Measurements from ENCODE around the gene FEV. TPM values are rescaled to one million over a fixed set of nuclear protein-coding genes. Genes with fewer than 3 reads are reported as not detected.

The FEV gene
- polyA plus RNA-seq, 3 donors from 2014 or later = not detected

DNA sequence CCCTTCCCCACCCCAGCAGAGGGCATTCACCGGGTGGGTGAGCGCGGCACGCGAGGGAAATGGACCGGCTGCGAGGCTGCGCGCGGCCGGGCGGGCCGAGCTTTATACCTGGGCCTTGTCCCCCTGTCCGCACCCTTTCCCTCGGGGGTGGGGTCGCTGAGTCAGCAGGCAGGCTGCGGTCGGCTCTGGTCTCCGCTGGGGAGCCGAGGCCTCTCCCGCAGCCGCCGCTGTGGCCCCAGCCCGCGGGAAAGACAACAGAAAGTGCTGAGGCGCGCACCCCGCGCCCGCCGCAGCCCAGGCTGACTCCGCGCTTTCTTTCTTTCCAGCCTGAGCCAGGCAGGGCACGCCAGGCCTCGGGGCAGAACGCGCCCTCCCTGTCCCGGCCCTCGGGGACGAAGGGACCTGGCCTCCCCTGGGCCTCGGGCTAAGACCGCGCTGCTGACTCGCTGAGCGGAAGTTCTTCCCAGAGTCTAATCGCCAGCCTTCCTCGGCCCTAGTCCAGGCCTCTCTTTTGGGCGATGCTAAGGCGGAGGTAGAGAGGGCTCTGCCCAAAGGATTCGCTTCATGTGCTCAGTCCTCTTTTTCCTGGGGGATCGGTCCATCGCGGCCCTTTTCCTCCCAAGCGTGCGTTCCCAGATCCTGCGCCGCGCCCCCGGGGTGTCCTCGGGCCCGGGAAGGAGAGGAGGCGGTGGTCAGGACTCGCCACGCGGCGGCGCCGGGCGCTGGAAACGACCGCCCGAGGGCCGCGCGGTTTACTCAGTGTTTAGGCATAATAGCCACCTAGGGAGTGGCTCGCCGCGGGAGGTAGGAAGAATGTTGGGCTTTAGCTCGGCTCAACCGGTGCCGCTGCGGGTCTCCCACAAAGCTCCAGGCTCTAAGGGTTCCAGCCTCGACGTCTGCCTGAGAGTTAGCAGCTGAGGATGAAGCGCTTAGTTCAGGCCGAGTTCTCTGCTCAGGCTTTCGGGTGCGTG lies 8.6 kb upstream of the FEV start, which contains the start of gene CRYBA2:
TSS of gene CRYBA2 (minus strand) at position 78 of the 971 bp plus-strand sequence. CDS start 246 bp downstream, outside the sequence.
- Mint-ChIP-seq H3K27ac (no peak within 1 kb of the TSS), H3K36me3 (no peaks in the 10 kb centered on the region), H3K4me3 (peak within 1 kb of the TSS in 1 of 5 donors; percentile 9), H3K4me1 (peaks cover 6 to 7% of the 10 kb centered on the region in 2 donors), H3K9me3 (peaks cover 0 to 3% (median 0%) of the 10 kb centered on the region in 6 donors), H3K27me3 (ENCODE audit: low read depth in 3 of 3) (peaks cover 19 to 31% (median 26%) of the 10 kb centered on the region in 3 donors)
- DNase-seq = no peak

DNA sequence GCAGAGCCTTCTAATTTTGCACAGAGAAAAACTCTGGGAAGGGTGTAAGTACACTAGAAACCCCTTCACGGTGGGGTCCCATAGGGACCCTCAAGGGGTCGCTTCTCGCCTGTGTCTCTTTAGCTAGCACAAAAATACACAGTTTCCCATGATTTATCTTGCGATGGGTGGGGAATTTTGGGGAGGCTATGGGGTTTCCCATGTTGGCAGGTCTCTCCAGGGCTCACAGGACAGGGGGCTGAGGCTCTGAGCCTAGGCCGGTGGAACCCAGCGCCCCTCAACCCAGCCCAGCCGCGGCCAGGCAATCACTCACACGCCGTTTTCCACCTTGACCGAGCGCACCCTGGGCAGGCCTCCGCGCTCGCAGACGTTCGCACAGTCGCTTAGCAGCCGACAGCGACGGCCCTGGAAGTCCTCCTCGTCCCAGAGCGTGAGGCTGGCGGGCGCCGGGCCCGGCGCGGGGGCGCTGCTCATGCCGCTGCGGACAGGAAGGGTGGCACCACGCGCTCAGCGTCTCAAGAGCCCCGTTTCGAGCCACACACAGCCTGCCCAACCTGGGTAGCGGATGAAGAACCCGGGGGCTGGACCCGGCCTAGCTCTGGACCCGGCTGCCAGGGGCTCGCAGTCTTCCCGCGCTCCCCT lies 7.8 kb upstream of the FEV start:
- H3K9me3 Mint-ChIP-seq = peaks cover 0 to 3% (median 0%) of the 10 kb centered on the region in 6 donors
- no peak overlapping the region for H3K27ac Mint-ChIP-seq
- H3K27me3 Mint-ChIP-seq (ENCODE audit: low read depth in 3 of 3) = peaks cover 16 to 29% (median 26%) of the 10 kb centered on the region in 3 donors
- no peaks in the 10 kb centered on the region for H3K36me3 Mint-ChIP-seq
- peaks cover 6 to 7% of the 10 kb centered on the region in 2 donors for H3K4me1 Mint-ChIP-seq
- no peak for DNase-seq
- peak overlapping the region in 1 of 5 donors; percentile 9 for H3K4me3 Mint-ChIP-seq

DNA sequence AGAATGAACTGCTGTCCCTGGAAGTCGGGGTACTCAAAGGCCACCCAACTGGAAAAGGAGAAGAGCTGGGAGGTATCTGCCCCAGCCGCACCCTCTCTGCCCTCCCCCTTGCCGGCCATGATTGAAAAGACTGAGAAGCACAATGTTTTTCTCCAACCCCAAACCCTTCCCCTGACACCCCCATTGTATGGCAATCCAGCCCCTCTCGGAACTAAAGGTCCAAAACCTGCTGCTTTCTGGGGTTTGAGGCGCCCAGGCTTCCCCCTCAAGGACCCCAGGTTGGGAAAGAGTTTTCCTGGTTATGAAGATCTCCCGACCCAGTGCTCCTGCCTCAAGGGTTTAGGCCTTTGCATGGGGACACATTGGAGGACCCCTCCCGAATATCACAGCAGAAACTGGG lies 7.2 kb upstream of the FEV start:
- peaks cover 0 to 3% (median 0%) of the 10 kb centered on the region in 6 donors for H3K9me3 Mint-ChIP-seq
- H3K4me1 Mint-ChIP-seq = peaks cover 6 to 7% of the 10 kb centered on the region in 2 donors
- DNase-seq = no peak
- H3K4me3 Mint-ChIP-seq = no peak overlapping the region
- no peak overlapping the region for H3K27ac Mint-ChIP-seq
- no peaks in the 10 kb centered on the region for H3K36me3 Mint-ChIP-seq
- peaks cover 17 to 28% (median 28%) of the 10 kb centered on the region in 3 donors for H3K27me3 Mint-ChIP-seq (ENCODE audit: low read depth in 3 of 3)

DNA sequence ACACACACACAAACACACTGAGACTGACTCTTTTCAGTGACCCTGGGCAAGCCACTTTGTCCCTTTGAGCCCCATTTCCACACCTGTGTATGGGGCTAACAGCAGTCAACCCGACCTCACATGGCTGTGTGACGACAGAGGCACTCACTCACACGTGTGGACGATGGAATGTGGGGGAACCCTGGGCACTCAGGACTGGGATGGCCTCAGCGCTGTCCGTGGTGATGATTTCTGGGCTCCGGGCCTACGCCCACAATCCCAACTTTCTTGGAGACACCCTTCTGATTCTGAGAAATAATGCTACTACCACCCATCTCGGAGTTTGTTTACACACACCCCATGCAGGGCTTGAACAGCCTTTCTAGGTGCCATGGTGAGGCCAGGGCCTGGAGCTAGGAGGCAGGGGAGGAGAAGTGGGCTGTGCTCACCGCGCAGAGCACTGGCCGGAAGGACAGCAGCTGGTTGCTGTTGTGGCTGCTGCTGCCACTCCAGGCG lies 6.7 kb upstream of the FEV start:
- no peak for DNase-seq
- Mint-ChIP-seq H3K36me3 (no peaks in the 10 kb centered on the region), H3K4me3 (peak overlapping the region in 1 of 5 donors; percentile 9), H3K27ac (no peak overlapping the region), H3K9me3 (peaks cover 0 to 3% (median 0%) of the 10 kb centered on the region in 6 donors), H3K27me3 (ENCODE audit: low read depth in 3 of 3) (peaks cover 18 to 27% (median 26%) of the 10 kb centered on the region in 3 donors), H3K4me1 (peaks cover 6 to 7% of the 10 kb centered on the region in 2 donors)

DNA sequence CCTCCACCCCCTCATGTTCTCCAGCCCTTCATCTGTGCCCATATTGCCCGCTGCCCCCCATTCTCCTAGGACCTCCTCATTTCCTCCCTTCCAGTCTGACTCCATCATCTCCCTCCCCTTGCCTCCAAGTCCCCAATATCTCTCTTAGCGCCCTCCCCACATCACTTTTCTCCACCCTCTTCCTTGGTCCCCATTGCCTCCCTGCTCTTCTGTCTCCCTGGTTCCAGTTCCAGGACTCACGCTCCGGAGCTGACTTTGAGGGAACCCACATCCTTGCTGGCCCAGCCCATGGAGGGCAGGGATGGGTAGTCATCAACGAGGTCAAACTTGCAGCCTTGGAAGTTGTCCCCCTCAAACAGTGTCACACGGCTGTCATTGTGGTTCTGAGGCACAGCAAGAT lies 5.6 kb upstream of the FEV start:
- Mint-ChIP-seq H3K4me3 (no peak overlapping the region), H3K9me3 (peaks cover 0 to 3% (median 0%) of the 10 kb centered on the region in 6 donors), H3K4me1 (peaks cover 3 to 4% of the 10 kb centered on the region in 2 donors), H3K27me3 (ENCODE audit: low read depth in 3 of 3) (peaks cover 24 to 26% (median 25%) of the 10 kb centered on the region in 3 donors), H3K36me3 (no peaks in the 10 kb centered on the region), H3K27ac (no peak overlapping the region)
- DNase-seq = no peak

DNA sequence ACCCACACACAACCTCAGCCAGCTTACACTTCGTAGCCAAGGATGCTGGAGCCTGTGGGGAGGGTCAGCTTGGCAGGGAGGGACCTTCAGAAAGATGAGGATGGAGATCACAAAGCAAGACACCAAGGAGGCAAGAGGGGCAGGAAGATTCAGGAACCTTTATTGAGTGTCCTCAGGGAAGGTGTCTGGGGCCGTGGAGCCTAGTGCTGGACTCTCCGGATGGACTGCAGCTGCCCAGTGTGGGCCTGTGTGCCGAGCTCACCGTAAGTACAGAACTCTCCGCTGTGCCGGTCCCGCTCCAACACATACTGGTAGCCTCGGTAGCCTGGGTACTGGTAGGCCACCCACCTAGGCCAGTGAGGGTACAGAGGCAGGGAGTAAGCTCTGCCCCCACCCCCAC lies 5.1 kb upstream of the FEV start:
- Mint-ChIP-seq H3K4me3 (no peak overlapping the region), H3K9me3 (peaks cover 0 to 3% (median 0%) of the 10 kb centered on the region in 6 donors), H3K36me3 (no peaks in the 10 kb centered on the region), H3K27ac (no peak overlapping the region), H3K4me1 (no peaks in the 10 kb centered on the region), H3K27me3 (ENCODE audit: low read depth in 3 of 3) (peaks cover 23 to 26% (median 24%) of the 10 kb centered on the region in 3 donors)
- no peak for DNase-seq

DNA sequence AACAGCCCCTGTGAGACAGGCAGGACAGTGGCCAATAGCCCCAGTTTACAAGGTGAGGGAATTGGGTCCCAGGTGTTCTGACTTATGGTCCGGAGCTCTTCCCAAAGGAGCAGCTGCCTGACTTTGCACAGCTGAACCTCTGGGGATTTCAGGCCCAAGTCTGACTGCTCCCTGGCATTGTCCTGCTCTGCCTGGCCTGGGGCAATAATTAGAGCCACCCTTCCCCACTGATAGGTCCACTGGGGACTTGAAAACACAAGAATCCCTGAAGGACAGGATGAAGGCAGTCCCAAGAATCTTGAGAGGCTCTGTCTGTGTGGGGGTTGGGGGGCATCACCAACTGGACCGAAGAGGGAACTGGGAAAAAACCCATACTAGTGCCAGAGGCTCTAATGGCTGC lies 3.7 kb upstream of the FEV start:
- Mint-ChIP-seq H3K27me3 (ENCODE audit: low read depth in 3 of 3) (peaks cover 23 to 32% (median 26%) of the 10 kb centered on the region in 3 donors), H3K4me3 (no peak overlapping the region), H3K9me3 (no peaks in the 10 kb centered on the region), H3K27ac (no peak overlapping the region), H3K36me3 (no peaks in the 10 kb centered on the region), H3K4me1 (no peaks in the 10 kb centered on the region)
- no peak for DNase-seq

DNA sequence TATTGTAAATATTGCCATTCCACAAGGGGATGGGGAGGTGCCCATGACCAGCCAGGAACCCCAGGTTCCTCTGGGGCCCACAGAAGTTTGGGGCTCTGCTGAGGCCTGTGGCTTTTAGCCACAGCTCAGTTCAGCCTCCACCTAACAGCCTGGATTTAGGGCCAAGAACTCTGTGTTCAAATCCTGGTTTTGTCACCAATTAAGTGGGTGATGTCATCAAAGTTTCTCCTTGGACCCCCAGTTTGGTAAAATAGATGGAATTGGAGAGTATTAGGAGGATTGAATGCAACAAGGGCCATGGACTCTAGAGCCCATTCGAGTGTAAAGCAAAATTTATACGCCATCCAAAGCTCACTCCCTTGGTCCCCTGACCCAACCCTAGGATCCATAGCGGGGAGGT lies 3.2 kb upstream of the FEV start:
- H3K4me1 Mint-ChIP-seq = peaks cover 0 to 2% of the 10 kb centered on the region in 2 donors
- H3K9me3 Mint-ChIP-seq = no peaks in the 10 kb centered on the region
- DNase-seq = no peak
- H3K36me3 Mint-ChIP-seq = no peaks in the 10 kb centered on the region
- H3K27ac Mint-ChIP-seq = no peak overlapping the region
- H3K4me3 Mint-ChIP-seq = no peak overlapping the region
- peaks cover 24 to 35% (median 26%) of the 10 kb centered on the region in 3 donors for H3K27me3 Mint-ChIP-seq (ENCODE audit: low read depth in 3 of 3)

DNA sequence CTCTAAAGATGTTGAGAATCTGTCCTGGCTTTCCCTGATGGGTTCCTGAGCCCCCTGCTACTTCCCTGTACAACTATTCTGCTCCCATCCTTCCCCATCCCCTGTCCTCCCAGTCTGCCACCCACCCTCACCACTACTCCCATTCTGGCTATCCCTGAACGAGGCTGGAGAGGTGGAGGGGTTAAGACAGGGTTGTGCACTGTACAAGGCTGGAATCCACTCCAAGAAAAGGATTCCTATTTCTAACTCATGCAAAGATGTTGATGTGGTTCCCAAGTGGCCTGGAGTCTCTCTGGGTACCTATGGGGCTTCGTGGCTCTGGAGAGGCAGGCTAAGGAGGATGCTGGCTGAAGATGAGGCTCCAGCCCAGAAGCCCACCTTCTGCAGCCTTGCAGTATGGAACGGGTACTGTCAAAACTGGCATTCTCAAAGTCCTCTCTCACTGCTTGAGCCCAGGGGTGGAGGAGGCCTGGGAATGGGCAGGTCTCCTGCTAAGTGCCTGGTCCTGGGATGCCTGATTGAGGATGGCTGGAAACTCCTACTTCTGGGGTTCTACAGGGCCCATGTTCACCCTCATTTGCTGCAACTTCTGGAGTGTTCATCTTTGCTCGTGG lies 1.3 kb upstream of the FEV start:
- Mint-ChIP-seq H3K9me3 (no peaks in the 10 kb centered on the region), H3K4me1 (peaks cover 2 to 6% of the 10 kb centered on the region in 2 donors), H3K4me3 (no peak overlapping the region), H3K27me3 (ENCODE audit: low read depth in 3 of 3) (peaks cover 21 to 38% (median 33%) of the 10 kb centered on the region in 3 donors), H3K27ac (no peak overlapping the region), H3K36me3 (no peaks in the 10 kb centered on the region)
- no peak for DNase-seq

DNA sequence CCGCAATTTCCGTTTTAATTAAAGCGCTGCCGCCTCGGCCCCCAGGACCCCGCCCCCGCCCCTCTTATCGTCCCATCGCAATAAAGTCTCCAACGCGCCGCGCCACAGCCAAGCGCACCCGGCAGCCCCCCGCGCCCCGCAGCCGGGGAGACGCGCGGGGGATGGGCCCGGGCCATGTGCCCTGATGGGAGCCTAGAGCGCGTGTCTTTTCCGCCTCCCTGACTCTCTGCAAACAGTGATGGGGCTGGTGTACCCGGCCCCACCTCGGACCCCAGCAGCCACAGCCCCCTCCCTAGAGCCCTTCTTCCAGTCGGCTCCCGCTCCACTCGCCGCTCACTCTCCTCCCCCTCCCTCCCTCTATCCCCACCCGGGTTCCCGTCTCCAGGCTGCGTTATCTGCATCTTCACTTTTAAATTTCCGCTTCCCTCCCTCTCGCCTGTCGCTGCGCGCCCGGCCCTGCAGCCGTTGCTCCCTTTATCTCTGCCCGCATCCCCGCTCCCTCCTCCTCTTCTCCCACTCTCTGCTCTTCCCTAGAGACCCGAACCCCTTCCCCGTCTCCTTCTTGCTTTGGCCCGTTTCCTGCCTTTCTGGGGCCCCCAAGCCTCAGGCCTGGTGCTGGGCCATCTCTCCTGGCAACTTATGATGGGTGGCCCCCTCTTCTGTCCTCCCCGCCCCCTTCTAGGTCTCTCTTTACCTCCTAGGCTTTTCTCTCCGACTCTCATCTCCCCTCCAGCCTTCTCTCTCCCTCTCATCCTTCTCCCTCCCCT lies 524 bp upstream of the FEV start:
- Mint-ChIP-seq H3K27ac (no peak overlapping the region), H3K9me3 (no peaks in the 10 kb centered on the region), H3K36me3 (no peaks in the 10 kb centered on the region), H3K4me3 (no peak overlapping the region), H3K4me1 (peaks cover 7 to 10% of the 10 kb centered on the region in 2 donors), H3K27me3 (ENCODE audit: low read depth in 3 of 3) (peaks cover 21 to 43% (median 32%) of the 10 kb centered on the region in 3 donors)
- no peak for DNase-seq

DNA sequence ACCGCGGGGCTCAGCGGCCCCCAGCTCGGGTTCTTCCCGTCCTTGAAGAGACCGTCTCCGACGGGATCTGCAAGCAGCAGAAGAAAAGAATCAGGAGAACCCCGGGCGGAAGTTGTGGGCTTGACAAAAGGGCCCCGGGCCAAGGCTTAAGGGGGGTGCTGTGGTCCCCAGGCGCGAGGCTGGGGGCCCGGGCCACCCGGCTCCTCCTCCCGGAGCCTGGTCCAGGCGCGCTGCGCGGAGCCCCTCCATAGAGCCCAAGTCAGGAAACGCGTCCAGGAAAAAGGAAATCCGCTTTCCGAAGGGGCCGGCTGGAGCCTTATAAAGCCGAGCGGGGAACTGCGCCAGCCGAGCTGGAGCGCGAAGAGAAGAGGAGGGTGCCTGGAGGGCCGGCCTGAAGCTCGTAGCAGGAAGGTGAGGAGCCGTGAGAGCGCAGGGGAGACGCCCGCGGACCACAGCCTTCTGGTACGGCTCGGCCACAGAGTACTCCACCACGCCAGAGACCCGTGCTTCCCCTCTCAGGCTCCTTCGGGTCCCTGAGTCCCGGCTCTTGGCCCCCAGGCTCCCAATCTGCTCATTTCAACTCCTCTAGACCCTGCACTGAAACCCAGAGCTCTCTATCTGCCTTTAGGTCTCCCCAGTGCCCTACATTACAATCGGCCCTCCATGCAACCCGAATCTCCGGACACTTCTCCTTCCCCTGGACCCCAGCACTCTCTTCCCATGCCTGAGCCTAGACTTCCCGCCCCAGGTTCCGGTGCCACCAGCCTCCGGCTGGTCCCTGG lies 554 bp downstream of the FEV start:
- peaks cover 15 to 42% (median 33%) of the 10 kb centered on the region in 3 donors for H3K27me3 Mint-ChIP-seq (ENCODE audit: low read depth in 3 of 3)
- H3K27ac Mint-ChIP-seq = no peak overlapping the region
- H3K9me3 Mint-ChIP-seq = no peaks in the 10 kb centered on the region

DNA sequence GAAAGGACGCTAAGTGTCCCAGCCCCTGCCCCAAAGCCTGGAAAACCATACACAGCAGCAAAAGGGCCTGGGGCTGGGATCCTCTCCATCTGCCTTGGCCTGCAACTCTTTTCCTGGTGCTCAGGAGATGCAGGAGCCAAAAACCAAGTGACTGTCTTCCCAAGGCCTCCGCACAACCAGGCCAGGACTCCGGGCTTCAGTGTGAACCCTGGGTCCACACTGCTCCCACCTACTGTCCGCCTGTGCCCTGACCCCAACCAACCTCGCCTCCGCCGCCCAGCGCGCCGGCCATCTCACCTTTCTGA lies 1.1 kb downstream of the FEV start:
- Mint-ChIP-seq H3K4me3 (no peak overlapping the region), H3K36me3 (no peaks in the 10 kb centered on the region), H3K9me3 (no peaks in the 10 kb centered on the region), H3K27me3 (ENCODE audit: low read depth in 3 of 3) (peaks cover 15 to 40% (median 38%) of the 10 kb centered on the region in 3 donors), H3K4me1 (peaks cover 7 to 20% of the 10 kb centered on the region in 2 donors), H3K27ac (no peak overlapping the region)
- DNase-seq = no peak

More for the DNA sequence above, 554 bp downstream of the FEV start:
- Mint-ChIP-seq H3K4me1 (peaks cover 7 to 18% of the 10 kb centered on the region in 2 donors), H3K4me3 (peak overlapping the region in 1 of 5 donors; percentile 57), H3K36me3 (no peaks in the 10 kb centered on the region)
- DNase-seq = no peak

Measured in immature natural killer cell (primary cell).